GM23338 (cell line): Measurements from ENCODE around the gene DIP2B. TPM values are rescaled to one million over a fixed set of nuclear protein-coding genes. Genes with fewer than 3 reads are reported as not detected.
A peak's percentile ranks its signal among the peaks of the same experiment; 100 is the strongest.

ENCODE experiments used
- ATAC-seq: fragments of 200-7000 bp; cut with Tn5 transposase; 3 replicates; pipeline ENCODE4 v1.9.1; 2020
- DNase-seq: peaks from one replicate; pipeline ENCODE4 v3.0.0-alpha.2; 2015; ENCODE audit warnings: low spot score
- H2AFZ ChIP-seq: fragments of 200-600 bp; sonication (generic); 2 replicates; pipeline ENCODE4 v1.8.0; 2016; ENCODE audit warnings: antibody characterized with exemption, mild to moderate bottlenecking, moderate library complexity
- H3F3A ChIP-seq: fragments of 200-600 bp; sonication (generic); replicated peaks from 2 replicates; pipeline ENCODE4 v1.8.0; 2017; ENCODE audit warnings: antibody characterized with exemption, mixed run types, low read depth
- H3K27ac ChIP-seq: fragments of 200-600 bp; sonication (generic); 2 replicates; pipeline ENCODE4 v1.6.1; 2016; ENCODE audit warnings: low read depth
- H3K27me3 ChIP-seq: fragments of 200-600 bp; sonication (generic); 2 replicates; pipeline ENCODE4 v1.8.0; 2016; ENCODE audit warnings: mild to moderate bottlenecking, mixed run types, moderate library complexity; ENCODE audit not compliant: insufficient read depth
- H3K36me3 ChIP-seq: fragments of 200-600 bp; sonication (generic); 2 replicates; pipeline ENCODE4 v1.8.0; 2016; ENCODE audit warnings: mild to moderate bottlenecking; ENCODE audit not compliant: insufficient read depth
- H3K4me1 ChIP-seq: fragments of 200-600 bp; sonication (generic); 2 replicates; pipeline ENCODE4 v1.8.0; 2016; ENCODE audit warnings: mild to moderate bottlenecking, moderate library complexity; ENCODE audit not compliant: insufficient read depth
- H3K4me2 ChIP-seq: fragments of 200-600 bp; sonication (generic); 2 replicates; pipeline ENCODE4 v1.7.1; 2017; ENCODE audit warnings: mixed run types
- H3K4me3 ChIP-seq: fragments of 200-600 bp; sonication (generic); 2 replicates; pipeline ENCODE4 v1.6.1; 2016; ENCODE audit warnings: mixed run types
- H3K79me2 ChIP-seq: fragments of 200-600 bp; sonication (generic); replicated peaks from 2 replicates; pipeline ENCODE4 v1.8.0; 2017; ENCODE audit warnings: mild to moderate bottlenecking; ENCODE audit not compliant: insufficient read depth
- H3K9me2 ChIP-seq: fragments of 200-600 bp; sonication (generic); 2 replicates; pipeline ENCODE4 v1.8.0; 2017; ENCODE audit not compliant: insufficient read depth
- H4K20me1 ChIP-seq: fragments of 200-600 bp; sonication (generic); replicated peaks from 2 replicates; pipeline ENCODE4 v1.8.0; 2017; ENCODE audit warnings: mild to moderate bottlenecking; ENCODE audit not compliant: insufficient read depth
- H3K27ac Mint-ChIP-seq: 2 replicates; pipeline ENCODE4 v1.8.0; 2020; ENCODE audit warnings: inconsistent platforms, mild to moderate bottlenecking, moderate library complexity, mixed read lengths
- H3K27me3 Mint-ChIP-seq: 3 replicates; pipeline ENCODE4 v1.8.0; 2022; ENCODE audit warnings: low read depth, mild to moderate bottlenecking, moderate library complexity, mixed read lengths, inconsistent platforms; ENCODE audit not compliant: insufficient read depth, poor library complexity
- H3K36me3 Mint-ChIP-seq: 3 replicates; pipeline ENCODE4 v1.8.0; 2021; ENCODE audit warnings: low read depth, mild to moderate bottlenecking, inconsistent platforms, moderate library complexity, mixed read lengths
- H3K4me1 Mint-ChIP-seq: 3 replicates; pipeline ENCODE4 v1.8.0; 2020; ENCODE audit warnings: mild to moderate bottlenecking, inconsistent platforms, mixed read lengths
- H3K4me3 Mint-ChIP-seq: 3 replicates; pipeline ENCODE4 v1.8.0; 2021; ENCODE audit warnings: moderate library complexity, mild to moderate bottlenecking, inconsistent platforms, mixed read lengths
- H3K9me3 Mint-ChIP-seq: 3 replicates; pipeline ENCODE4 v1.8.0; 2020; ENCODE audit warnings: moderate library complexity, mild to moderate bottlenecking, inconsistent platforms, mixed read lengths
- CREB1 ChIP-seq: fragments of 250-450 bp; sonication (Bioruptor Pico); IDR thresholded peaks from 2 replicates; pipeline ENCODE4 v1.5.0; 2020; ENCODE audit warnings: low read depth, mild to moderate bottlenecking, moderate library complexity
- CTCF ChIP-seq, 2 experiments: fragments of 200-600 bp in 1 of 2; sonication (generic) in 1 of 2; conservative IDR thresholded peaks; 2 replicates each; pipeline versions ENCODE4 v1.5.1 to v1.6.1; 2016 to 2017; ENCODE audit warnings: antibody characterized with exemption in 2 of 2, low read depth in 2 of 2, mild to moderate bottlenecking in 2 of 2, moderate library complexity in 1 of 2
- EZH2 ChIP-seq: fragments of 200-600 bp; sonication (generic); IDR thresholded peaks from one replicate; pipeline ENCODE4 v1.8.0; 2017; ENCODE audit warnings: antibody characterized with exemption, mild to moderate bottlenecking, low read depth; ENCODE audit not compliant: unreplicated experiment
- JUNB ChIP-seq: IDR thresholded peaks from one replicate; pipeline ENCODE4 v1.6.1; 2016; ENCODE audit warnings: antibody characterized with exemption; ENCODE audit not compliant: unreplicated experiment
- REST ChIP-seq: IDR thresholded peaks from one replicate; pipeline ENCODE4 v1.6.1; 2018; ENCODE audit warnings: antibody characterized with exemption; ENCODE audit not compliant: unreplicated experiment
- STAT1 ChIP-seq: IDR thresholded peaks from one replicate; pipeline ENCODE4 v1.6.1; 2016; ENCODE audit warnings: antibody characterized with exemption; ENCODE audit not compliant: unreplicated experiment
- polyA plus RNA-seq: library from polyadenylated mRNA; unstranded; fragments of >200 nt; fragmentation: Nextera tagmentation; extraction: Ambion mirVana; gene quantifications from 2 replicates; pipeline ENCODE4 v1.2.1, GENCODE V29; 2016
- total RNA-seq: library from RNA; depleted of rRNA; stranded (reverse); fragments of >200 nt; shearing (Covaris generic); gene quantifications from 2 replicates; pipeline ENCODE4 v1.2.3, GENCODE V29; 2014

DIP2B gene
- total and polyA plus RNA-seq, 2 experiments from 2014 or later = 8.0 to 36.4 TPM

- Histone ChIP-seq H3F3A (no peaks in the 10 kb centered on the region; the same call in 1 of the 2 replicates), H3K4me2 (peak overlapping the region; percentile 56), H3K4me3 (peak overlapping the region; percentile 26), H3K36me3 (no peaks in the 10 kb centered on the region), H2AFZ (no peak overlapping the region), H3K4me1 (peaks cover 45% of the 10 kb centered on the region), H3K27ac (peak overlapping the region; percentile 86), H3K9me2 (no peaks in the 10 kb centered on the region), H3K79me2 (peaks cover 66% of the 10 kb centered on the region), H3K27me3 (no peaks in the 10 kb centered on the region), H4K20me1 (no peaks in the 10 kb centered on the region)
- H3K9me3 Mint-ChIP-seq = no peaks in the 10 kb centered on the region
- TF ChIP-seq STAT1 (no peak), CTCF (conservative IDR thresholded peaks at IDR 0.05; ENCODE audit: low read depth in 2 of 2) (no peak), EZH2 (no peak)
- H3K4me3 Mint-ChIP-seq = peak overlapping the region; percentile 29; the same call in 2 of the 3 replicates
- H3K27me3 Mint-ChIP-seq = peaks cover 1% of the 10 kb centered on the region
- peaks cover 59% of the 10 kb centered on the region for H3K4me1 Mint-ChIP-seq
- H3K27ac Mint-ChIP-seq = peak overlapping the region; percentile 93
- no peaks in the 10 kb centered on the region for H3K36me3 Mint-ChIP-seq
- DNase-seq (peak; percentile 51), ATAC-seq (peak; percentile 20; the same call in 2 of the 3 replicates)
Measured at GRCh38 chr12:50621399-50622300, 116.9 kb downstream of the DIP2B start.

- DNase-seq = peak; percentile 54
- Mint-ChIP-seq H3K9me3 (no peaks in the 10 kb centered on the region), H3K4me1 (peaks cover 42% of the 10 kb centered on the region), H3K27ac (peak overlapping the region; percentile 68), H3K36me3 (peaks cover 14% of the 10 kb centered on the region), H3K27me3 (peaks cover 3% of the 10 kb centered on the region), H3K4me3 (no peak overlapping the region; the same call in 2 of the 3 replicates)
- ATAC-seq = no peak
- peak overlapping the region; percentile 70; the same call in 1 of the 2 replicates for H3K27ac ChIP-seq
- peak overlapping the region; percentile 63 for H3K4me2 ChIP-seq
- no peaks in the 10 kb centered on the region for H3K27me3 ChIP-seq
- TF ChIP-seq JUNB = no peak
- no peaks in the 10 kb centered on the region for H3K9me2 ChIP-seq
- no peaks in the 10 kb centered on the region for H4K20me1 ChIP-seq
- H3K4me3 ChIP-seq = no peak overlapping the region
- H3K79me2 ChIP-seq = peaks cover 35% of the 10 kb centered on the region
- peaks cover 35% of the 10 kb centered on the region for H3K4me1 ChIP-seq
- no peaks in the 10 kb centered on the region for H3K36me3 ChIP-seq
- no peaks in the 10 kb centered on the region; the same call in 1 of the 2 replicates for H3F3A ChIP-seq
- no peak overlapping the region for H2AFZ ChIP-seq
Measured at GRCh38 chr12:50625029-50625925, 120.5 kb downstream of the DIP2B start.

- Histone ChIP-seq H3K4me1 (peaks cover 28% of the 10 kb centered on the region), H3F3A (no peaks in the 10 kb centered on the region; the same call in 1 of the 2 replicates), H3K4me2 (peak overlapping the region; percentile 63), H2AFZ (no peak overlapping the region), H3K27ac (peak overlapping the region; percentile 70), H3K79me2 (peaks cover 28% of the 10 kb centered on the region), H3K36me3 (no peaks in the 10 kb centered on the region), H3K9me2 (no peaks in the 10 kb centered on the region), H4K20me1 (no peaks in the 10 kb centered on the region), H3K27me3 (no peaks in the 10 kb centered on the region), H3K4me3 (no peak overlapping the region)
- ATAC-seq (no peak), DNase-seq (no peak)
- Mint-ChIP-seq H3K36me3 (peaks cover 19% of the 10 kb centered on the region), H3K27me3 (peaks cover 3% of the 10 kb centered on the region), H3K4me1 (peaks cover 34% of the 10 kb centered on the region), H3K9me3 (no peaks in the 10 kb centered on the region), H3K4me3 (no peak overlapping the region), H3K27ac (peak overlapping the region; percentile 68)
- TF ChIP-seq REST (no peak), CREB1 (CRISPR knock-in tag) (no peak)
Measured at GRCh38 chr12:50626026-50626425, 121.2 kb downstream of the DIP2B start.
